H54 (cell line): Measurements from ENCODE around the gene PTGDS.
"Not testable (repeated sequence)": the region's sequence is repeated elsewhere in the genome, so short reads cannot be mapped to it uniquely, and the experiment has no call there.

Experiments used
- DNase-seq: peaks from one replicate; pipeline ENCODE4 v3.0.0; 2011; ENCODE audit warnings: low spot score, mixed read lengths; ENCODE audit not compliant: insufficient read length
- FAIRE-seq: peaks from 3 replicates; lab custom pipeline; 2011; peaks lifted over from hg19 to GRCh38; lab: Jason Lieb, UNC
- POLR2A ChIP-seq: IDR thresholded peaks from 2 replicates; pipeline ENCODE4 v1.6.1; 2011; ENCODE audit warnings: low read depth, mild to moderate bottlenecking, low read length

The PTGDS gene

DNA sequence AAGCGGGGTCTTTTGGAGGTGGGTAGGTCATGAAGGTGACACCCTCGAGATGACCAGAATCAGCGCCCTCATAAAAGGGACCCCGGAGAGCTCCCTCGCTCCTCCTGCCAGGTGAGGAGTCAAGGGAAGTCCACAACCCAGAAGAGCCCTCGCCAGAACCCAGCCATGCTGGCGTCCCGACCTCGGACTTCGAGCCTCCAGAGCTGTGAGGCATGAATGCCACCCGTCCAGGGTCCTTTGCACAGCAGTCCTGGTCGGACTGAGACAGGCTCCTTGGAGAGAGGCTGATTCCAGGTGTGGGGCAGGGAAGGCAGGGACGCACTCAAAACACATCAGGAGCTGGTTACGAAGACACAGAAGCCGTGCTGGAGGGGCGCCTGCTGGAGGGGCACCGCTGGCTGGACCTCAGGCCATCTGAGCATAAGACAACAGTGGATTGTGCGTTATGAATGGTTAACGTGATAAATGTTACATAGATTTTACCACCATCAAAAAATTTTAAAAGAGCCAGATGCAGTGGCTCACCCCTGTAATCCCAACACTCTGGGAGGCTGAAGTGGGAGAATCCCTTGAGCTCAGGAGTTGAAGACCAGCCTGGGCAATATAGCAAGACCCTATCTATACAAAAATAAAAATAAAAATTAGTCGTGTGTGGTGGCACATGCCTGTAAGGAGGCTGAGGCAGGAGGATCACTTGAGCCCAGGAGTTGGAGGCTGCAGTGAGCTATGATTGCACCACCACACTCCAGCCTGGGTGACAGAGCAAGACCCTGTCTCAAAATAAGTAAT is 24.7 kb downstream of the PTGDS start:
- no peak for FAIRE-seq
- DNase-seq: no peak
- no peak for TF ChIP-seq POLR2A

DNA sequence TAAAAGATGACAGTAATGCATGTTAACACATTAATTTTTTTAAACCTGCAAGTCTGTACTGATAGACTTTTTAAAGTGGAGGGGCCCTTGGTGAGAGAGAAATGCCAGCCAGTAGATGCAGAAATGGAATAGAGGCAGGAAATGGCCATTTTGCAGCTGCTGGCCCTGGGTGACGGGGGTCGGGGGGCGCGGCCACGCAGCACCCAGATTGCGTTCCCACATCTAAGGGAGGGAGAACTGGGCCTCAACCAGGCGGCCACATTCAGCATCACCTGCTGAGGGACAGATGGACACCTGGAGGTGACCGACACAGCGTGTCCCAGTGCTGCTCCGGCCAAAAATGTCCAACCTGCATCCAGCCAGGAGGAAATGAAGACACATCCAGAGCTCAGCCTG is 25.3 kb downstream of the PTGDS start:
- DNase-seq (no peak), FAIRE-seq (no peak)
- TF ChIP-seq POLR2A: no peak

DNA sequence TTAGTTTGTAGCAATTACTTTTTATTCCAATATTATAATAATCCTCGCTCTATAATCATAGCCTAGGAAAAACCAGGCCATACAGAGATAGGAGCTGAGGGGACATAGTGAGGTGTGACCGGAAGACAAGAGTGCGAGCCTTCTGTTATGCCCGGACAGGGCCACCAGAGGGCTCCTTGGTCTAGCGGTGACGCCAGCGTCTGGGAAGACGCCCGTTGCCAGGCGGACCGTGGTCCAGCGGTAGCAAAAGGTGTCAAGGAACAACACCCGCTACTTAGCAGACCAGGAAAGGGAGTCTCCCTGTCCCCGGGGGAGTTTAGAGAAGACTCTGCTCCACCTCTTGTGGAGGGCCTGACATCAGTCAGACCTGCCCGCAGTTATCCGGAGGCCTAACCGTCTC is 27.0 kb downstream of the PTGDS start:
- not testable (repeated sequence) for DNase-seq, FAIRE-seq

DNA sequence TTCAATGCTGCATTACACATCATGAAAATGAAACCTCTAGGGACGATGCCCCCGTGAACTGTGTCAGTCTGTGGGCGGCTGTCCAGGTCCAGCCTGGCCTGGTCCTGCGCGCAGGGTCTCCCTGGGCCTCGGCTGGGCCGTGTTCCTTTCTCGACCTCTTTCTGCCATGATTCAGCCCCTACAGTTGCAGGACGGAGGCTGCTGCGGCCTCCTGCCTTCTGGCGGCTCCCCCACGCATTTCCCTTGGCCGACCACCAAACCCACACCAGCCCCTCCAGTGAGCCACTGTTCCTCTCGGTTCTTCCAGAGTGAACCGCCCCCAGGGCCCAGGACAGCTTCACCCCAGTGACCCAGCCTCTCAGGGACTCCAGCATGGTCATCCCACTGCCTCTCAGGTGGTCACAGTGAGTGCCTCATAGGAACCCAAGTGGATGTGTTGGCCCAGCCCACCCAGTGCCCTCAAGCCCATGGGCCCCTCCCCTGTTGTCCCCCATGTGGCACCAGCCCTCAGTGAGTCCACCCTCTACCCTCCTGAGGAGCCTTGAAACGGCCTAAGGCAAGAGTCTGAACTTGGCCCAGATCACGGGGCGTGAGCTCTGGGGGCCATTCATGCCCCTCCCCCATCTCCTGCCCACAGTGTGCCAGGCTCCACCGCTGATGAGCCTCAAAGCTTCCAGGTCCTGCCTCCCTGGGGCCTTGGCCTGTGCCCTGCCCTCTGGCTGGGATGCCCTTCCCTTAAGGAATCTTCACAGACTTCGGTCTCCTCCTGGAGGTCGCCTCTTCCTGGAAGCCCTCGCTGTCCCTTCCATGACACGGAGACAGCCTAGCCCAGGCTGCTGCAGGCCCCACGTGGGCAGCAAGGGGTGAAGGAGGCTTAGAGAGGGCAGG is 29.1 kb downstream of the PTGDS start:
- DNase-seq (no peak), FAIRE-seq (no peak)
- TF ChIP-seq POLR2A: no peak

DNA sequence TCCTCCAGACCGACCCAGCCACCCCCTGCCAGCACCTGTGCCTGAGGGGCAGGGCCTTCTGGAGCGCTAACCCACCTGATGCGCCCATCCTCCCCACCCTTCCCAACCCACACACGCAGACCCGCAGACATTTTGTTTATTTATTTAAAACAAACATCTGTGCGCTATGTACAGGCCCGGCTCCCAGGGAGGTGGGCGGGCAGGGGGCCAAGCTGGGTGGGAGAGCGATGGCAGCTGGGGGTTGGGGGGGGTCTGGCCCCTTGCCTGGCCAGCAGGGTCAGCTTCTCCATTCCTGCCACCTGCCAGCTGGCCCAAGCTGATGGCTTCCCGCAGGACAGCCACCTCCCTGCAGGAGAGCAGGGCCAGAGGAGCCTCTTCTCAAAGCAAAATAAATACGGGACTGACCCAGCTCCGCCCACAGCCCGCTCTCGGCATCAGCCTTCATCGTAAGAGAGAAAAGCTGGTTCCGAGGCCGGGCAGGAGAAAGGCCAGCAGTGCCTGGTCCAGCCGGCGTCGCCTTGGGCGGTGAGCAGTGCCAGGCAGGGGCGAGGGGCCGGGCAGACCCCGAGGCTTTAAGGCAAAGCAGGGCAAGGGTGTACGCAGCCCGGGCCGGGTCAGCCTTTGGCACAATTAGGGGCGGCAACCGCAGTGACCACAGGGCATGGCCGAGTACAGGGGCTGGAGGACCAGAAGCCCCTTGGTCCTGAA is 30.0 kb downstream of the PTGDS start:
- no peak for TF ChIP-seq POLR2A
- FAIRE-seq (no peak), DNase-seq (no peak)

DNA sequence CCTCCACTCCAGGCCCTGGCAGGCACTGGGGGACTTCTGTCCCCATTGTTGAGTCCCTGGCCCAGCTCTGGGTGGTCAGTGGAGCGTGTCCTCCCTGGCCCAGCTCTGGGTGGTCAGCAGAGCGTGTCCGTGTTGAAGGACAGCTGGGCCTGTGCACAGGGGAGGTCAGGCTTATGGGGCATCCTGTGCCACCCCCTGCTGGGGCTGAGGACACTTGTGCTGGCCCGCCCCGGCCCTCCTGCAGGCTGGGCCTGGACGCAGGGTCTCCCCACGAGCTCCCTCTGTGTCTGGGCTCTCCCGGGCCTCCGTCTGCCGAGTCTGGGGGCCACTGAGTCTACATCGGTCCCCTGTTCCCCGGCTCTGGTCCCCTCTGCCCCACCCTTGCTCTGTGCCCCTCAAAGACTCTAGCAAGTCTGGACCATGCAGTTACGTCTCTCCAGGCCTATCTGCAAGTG is 30.5 kb downstream of the PTGDS start:
- FAIRE-seq: no peak
- DNase-seq: no peak
- TF ChIP-seq POLR2A: no peak

DNA sequence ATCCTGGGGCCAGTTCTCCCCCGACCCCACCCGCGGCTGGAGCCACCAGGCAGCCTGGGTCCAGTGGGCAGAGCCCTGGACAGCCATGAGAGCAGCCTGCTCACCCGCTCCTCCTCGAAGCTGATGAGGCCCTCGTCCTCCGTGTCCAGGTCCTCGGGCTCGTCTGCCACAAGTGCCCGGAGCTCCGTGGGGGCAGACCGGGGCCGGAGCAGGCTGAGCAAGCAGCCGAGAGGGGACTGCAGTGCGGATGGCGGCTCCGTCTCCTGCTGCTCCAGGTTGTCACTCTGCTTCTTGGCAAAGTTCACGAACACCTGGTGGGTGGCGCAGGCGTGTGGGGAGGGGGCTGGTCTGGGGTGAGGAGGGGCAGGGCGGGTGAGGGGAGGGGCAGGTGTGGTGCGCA is 31.0 kb downstream of the PTGDS start:
- TF ChIP-seq POLR2A: no peak
- FAIRE-seq (no peak), DNase-seq (no peak)

DNA sequence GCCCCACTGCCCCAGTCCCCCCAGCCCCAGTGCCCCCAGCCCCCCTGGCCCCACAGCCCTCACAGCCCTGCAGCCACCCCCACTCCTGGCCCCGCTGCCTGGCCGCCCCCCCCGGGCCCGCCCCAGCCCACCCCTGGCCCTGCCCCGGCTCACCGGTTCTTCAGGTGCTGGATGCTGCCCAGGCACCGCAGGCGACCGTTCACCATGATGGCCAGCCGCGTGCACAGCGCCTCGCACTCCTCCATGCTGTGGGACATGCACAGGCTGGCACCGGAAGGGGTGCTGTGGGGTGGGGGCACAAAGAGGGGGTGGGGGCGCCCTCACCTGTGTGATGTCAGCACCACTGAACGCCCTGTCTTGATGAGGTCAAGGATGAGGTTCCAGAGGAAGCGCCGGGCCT is 31.9 kb downstream of the PTGDS start:
- no peak for TF ChIP-seq POLR2A
- no peak for FAIRE-seq
- no peak for DNase-seq

DNA sequence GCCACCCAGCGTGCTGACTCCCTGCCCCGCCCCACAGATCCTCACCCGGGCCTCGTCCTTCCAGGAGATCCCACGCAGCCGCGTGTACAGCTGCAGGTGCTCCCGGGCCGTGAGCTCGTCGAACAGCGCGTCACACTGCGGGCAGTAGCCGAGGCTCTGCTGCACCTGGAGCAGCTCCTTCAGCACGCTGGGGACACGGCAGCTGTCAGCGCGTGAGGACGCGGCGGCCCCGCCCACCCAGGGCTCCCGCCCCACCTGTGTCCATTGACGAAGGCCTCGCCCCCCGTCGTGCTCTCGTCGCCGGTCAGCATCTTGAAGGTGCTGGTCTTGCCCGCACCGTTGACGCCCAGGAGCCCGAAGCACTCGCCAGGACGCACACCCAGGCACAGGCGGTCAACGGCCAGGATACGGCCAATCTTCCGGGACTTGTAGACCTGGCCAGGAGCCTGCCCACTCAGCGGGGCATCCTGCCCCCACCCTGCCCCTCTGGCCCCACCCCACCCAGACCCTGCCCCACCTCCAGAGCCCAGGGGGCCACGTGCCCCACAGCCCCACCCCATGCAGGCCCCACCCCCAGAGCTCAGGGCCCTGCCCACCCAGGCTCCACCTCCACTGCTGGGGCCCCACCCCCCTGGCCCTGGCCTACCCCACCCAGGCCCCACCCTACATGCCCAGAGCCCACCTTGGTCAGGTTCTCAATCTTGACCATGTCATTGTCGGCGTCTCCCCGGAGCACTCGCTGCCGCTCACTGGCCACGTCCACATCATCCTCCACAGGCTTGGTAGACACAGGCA is 32.8 kb downstream of the PTGDS start:
- no peak for TF ChIP-seq POLR2A
- no peak for FAIRE-seq
- DNase-seq: no peak

DNA sequence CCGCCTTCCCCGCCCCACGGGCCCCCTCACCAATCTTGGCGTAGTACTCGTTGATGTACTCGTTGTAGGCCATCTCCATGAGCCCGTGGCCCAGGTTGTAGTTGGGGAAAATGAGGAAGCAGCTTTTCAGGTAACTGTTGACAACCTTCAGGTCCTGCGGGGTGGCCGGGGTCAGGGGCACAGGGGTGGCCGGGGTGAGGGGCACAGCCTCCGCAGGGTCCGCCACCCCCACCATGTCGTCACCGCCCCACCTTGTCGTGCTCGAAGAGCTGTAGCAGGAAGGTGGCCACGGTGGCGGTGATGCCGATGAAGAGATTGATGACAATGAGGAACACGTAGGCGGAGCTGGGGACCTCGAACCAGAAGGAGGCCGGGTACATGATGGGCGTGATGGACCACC is 33.9 kb downstream of the PTGDS start:
- DNase-seq (no peak), FAIRE-seq (no peak)

DNA sequence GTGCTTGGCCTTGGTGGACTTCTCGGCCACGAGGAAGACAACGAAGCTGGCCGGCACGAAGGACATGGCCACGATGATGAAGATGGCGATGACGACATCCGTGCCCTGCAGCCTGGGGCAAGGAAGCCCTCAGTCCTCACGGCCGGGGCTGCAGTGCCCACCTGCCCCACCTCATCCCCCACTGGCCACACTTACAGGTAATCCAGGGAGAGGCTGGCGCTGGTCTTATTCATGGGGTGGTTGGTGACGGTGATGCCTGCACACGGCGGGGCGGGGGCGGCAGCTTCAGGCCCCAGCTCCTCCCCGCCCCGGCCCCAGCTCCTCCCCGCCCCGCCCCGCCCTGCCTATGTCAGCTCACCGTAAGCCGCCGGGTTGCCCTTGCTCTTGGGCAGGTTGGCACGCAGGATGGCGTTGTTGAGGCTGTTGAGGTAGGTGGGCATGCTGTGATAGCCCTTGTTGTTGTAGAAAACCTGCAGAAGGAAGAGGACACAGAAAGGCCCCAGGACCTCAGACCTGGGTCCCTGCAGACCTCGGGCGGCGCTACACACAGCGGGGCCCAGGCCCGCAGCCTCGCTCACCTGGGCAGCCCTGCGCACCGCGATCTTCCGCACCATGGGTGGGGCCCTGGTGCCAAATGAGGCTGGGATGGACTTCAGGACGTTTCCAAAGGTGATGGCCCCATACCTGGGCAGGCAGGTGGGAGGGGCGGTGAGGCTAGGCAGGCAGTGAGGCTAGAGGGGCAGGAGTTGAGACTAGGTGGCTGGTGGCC is 34.8 kb downstream of the PTGDS start:
- TF ChIP-seq POLR2A: no peak
- FAIRE-seq: no peak
- DNase-seq: no peak

More for the DNA sequence above, 33.9 kb downstream of the PTGDS start:
- TF ChIP-seq POLR2A: no peak
